ENCODE measurements around the gene RPH3AL.

RPH3AL gene

DNA sequence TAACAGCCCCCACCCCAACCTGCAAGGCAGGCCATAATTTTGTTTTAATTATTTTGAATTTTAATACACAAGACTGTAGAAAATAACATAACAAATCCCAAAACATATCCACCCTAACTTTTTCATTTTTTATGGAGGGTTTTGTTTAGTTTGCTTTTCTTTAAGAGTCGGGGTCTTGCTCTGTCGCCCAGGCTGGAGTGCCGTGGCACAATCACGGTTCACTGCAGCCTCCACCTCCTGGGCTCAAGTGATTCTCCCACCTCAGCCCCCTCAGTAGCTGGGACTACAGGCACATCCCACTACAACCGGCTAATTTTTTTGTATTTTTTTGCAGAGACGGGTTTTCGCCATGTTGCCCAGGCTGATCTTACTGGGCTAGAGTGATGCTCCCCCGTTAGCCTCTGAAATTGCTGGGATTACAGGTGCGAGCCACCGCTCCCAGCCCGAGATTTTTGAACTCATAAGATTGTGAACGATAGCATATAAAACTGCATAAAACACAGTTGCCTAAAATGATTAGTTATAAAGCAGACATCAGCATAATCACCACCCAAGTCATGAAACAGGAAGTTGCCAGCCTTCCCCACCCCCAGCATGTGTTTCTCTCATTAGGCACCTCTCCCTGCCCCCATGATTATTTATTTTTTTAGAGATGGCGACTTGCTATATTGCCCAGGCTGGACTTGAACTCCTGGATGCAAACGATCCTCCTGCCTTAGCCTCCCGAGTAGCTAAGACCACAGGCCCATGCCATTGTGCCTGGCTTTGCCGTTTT is 157.6 kb downstream of the RPH3AL start:
- DNase-seq: no peak

DNA sequence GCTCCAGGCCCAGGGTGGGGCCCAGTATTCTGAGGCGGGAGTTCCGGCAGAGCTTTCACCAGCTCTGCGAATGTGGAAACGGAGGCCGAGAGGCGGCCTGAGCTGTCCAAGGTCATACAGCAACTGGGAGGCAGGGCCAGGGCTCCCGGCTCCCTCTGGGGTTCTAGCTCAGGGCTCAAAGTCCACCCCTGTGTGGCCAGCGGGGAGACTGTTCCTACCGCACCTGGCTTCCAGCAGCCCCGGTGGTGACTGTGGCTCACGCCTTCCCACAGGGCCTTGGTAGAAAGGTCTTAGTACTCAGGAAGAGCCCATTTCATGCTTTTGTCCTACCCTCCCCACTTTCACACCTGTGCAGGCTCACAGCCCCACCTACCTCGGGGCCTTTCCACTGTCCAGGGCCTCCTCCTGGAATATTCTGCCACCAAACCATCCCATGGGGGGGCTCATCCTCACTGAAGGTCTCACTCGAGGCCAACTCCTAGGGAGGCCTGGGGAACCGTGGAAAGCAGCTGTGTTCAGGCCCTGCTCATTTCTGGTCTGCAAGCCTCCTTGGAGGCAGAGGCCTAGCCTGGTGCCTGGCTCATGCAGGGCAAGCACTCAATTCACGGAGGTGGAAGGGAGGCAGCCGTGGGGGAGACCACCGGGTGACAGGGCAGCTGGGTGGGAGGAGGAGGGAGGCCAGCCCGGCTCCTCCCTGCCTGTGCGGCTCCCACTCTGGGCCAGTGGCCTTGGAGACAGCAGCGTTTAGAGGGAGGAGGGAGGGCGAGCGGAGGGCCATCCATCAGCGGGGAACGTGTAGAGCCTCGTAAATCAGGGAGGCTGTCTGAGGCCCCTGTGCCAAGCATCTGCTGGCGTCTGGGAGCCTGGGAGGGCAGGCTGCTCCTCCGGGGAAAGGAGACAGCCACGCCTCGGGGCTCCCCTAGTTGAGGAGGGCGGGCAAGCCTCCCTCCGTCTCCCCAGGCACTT is 158.5 kb downstream of the RPH3AL start:
- no peak for DNase-seq

DNA sequence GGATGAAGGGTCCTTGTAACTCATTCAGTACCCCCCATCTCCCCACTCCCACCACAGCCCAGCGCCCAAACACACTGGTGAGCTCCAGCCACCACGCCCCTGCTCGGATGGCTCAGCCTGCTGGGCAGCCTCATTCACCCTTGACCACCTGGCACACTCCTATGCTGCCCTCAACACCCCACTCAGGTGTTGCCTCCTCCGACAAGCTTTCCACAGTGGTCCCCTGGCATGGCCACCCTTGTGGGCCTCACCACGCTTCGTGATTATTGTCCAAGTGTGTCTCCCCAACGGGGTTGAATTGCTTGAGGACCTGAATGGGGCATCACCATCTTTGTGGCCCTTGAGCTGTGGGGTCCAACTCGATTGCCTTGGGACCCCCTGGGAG is 159.2 kb downstream of the RPH3AL start:
- no peak for DNase-seq

DNA sequence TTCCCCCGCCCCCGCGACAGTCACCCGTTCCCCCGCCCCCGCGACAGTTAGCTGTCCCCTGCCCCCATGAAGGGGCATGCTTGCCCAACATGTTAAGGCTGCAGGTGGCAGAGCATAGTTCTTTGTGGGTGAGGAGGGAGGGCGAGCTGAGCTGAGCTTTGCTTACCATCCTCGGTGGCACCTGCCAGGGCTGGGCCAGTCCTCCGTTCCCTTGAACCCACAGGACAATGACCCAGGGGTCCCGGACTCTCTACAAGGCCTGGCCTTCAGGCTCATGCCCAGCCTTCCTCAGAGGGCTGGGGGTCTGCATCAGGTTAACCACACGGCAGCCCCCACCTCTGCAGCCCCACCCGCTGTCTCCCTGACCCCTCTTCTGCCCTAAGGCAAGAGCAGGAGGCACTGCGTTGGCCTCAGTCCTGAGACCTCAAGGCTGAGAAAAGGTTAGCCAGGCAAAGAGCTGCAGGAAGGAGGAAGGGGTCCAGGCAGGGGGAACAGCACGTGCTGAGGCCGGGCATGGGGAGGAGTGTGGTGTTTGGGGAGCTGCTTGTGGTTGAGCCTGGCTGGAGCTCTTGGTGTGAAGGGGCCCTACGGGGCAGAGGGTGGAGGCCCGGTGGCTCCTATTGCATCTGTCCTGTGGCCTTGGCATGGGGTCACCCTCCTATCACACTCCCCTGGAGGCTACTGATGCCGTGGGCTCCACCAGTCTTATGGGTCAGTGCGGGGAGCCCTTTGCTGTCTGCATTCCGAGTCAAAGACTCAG is 159.8 kb downstream of the RPH3AL start:
- DNase-seq: no peak

DNA sequence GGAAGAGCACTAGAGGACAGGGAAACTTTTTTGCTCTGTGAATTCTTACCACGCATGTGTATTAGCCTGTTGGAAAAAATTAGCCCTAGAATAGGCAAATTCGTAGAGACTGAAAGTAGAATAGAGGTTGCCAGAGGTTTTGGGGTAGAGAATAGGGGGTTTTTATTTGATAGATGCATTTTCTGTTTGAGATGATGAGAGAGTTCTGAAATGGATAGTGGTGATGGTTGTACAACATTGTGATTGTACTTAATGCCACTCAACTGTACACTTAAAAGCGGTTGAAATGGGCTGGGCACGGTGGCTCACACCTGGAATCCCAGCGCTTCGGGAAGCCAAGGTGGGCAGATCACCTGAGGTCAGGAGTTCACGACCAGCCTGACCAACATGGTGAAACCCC is 163.2 kb downstream of the RPH3AL start:
- DNase-seq: peak; percentile 5

DNA sequence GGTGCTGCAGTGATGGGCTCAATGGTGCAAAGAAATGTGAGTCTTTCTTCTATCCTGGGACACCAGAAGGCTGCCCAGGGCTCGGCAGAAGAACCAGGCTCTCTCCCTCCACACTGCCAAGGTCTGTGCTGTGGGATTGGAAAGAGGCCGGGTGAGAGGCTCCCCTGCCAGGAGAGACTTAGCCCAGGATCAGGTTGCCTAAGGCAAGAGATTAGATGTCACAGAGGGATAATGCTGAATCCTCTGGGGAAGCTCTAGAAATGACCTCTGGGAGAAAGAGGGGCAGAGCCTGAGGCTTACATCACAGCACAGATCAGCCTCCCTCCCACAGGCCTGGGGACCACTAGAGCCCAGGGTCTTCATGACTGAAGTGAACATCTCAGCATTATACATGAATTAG is 165.5 kb downstream of the RPH3AL start:
- DNase-seq: no peak

DNA sequence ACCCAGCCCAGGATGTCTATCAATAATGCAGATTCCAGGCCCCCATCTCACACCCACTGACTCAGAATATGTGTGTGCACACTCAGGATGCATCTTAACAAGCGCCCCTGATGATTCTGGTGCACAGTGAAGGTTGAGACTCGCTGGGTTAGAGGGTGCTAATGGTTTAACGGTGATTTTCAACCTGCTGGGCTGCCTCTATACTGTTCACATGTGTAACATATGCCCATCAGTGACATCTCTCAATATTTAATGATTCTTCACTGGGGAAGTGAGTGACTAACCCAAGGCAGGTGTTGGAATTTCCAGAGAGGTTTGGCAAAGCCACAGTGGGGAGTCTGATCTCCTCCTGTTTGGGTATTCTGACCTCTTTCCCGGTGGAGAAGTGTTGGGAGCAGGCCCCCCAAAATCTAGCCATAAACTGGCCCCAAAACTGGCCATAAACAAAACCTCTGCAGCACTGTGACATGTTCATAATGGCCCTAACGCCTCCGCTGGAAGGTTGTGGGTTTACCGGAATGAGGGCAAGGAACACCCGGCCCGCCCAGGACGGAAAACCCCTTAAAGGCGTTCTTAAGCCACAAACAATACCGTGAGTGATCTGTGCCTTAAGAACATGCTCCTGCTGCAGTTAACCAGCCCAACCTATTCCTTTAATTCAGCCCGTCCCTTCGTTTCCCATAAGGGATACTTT is 167.0 kb downstream of the RPH3AL start:
- peak; percentile 74 for DNase-seq

DNA sequence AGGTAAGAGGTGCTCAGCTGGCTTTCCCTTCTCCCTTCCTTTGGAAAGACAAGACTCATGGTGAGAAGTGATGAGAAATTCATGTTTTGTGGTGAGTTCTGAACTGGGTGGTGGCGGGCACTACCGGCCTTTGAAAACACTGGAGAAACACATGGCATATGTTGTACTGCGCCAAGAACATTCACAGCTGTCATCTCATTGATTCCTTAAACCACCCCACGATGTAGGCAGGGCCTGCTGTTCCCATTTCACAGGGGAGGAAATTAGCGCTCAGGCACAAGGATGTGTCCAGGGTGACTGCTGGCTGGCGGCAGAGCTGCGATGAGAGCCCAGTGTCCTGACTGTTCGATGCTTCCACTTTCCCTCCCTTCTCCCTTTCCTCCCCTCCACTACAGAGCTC is 169.6 kb downstream of the RPH3AL start:
- DNase-seq: no peak

DNA sequence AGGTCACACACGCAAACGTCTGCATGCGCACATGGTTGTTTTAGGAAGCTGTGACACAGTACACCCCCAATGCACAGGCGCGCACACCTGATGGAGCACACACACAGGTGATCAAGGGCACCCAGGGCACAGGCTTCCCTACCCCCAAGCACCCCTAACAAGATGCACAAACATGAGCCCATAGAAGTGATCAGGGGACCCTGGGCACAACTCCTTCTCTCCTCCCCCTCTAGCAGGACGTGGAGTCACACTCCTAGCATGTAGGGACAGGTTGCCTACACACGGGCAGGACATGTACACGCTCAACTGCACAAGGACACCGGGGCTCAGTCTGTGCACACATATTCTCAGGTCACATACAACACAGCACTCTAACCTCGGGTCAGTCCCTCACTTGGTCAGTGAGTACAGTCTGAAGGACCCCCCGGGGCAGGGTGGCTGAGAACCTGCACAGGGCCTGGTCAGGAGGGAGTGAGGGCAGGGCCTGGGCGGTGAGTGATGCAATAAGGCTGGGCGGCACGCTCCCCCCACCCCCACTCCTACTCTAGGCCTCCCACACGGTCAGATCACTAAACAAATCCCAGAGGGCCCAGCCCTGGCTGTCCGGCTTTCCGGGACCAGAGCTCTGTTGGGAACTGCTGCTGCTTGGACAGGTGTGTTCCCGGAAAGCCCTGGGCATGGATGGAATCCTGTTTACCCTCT is 170.4 kb downstream of the RPH3AL start:
- no peak for DNase-seq

DNA sequence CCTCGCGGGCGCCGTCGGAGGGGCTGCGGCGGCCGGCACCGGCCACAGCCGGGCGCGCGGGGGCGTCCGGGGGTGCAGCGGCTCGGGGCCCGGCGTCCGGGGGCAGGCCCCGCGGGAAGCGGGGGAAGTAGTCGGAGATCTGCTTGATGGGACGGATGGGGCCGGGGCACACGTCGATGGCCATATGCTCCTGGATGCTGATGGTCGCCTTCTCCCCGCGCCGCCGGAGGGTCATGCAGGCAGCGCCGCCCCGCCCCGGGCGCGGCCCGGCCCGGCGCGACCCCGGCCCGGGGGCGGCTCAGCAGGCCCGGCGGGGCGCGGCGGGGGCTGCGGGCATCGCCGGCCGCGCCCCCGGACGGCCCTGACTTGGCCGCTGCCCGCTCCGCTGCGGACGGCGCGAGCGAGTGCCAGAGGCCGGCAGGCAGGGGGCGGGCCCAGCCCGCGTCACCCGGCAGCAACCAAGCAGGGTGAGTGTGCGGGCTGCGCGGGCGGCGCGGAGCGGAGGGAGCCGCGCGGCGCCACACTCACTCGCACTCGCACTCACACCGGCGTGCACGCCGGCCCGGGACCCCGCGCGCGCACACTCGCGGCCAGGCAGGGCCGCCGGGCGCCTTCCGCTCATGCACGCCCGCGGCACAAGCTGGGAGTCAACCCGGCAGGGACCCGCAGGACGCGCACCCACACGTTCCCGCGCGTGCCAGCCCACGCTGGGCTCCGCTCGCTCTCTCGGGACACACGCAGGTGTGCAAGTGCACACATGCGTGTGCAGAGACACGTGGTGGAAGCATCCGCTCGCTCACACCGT is 171.2 kb downstream of the RPH3AL start, which contains the start of gene DOC2B:
TSS of gene DOC2B (minus strand) at position 406 of the 805 bp plus-strand sequence. CDS start at position 235, 171 bp downstream.
- DNase-seq: peak; percentile 40

DNA sequence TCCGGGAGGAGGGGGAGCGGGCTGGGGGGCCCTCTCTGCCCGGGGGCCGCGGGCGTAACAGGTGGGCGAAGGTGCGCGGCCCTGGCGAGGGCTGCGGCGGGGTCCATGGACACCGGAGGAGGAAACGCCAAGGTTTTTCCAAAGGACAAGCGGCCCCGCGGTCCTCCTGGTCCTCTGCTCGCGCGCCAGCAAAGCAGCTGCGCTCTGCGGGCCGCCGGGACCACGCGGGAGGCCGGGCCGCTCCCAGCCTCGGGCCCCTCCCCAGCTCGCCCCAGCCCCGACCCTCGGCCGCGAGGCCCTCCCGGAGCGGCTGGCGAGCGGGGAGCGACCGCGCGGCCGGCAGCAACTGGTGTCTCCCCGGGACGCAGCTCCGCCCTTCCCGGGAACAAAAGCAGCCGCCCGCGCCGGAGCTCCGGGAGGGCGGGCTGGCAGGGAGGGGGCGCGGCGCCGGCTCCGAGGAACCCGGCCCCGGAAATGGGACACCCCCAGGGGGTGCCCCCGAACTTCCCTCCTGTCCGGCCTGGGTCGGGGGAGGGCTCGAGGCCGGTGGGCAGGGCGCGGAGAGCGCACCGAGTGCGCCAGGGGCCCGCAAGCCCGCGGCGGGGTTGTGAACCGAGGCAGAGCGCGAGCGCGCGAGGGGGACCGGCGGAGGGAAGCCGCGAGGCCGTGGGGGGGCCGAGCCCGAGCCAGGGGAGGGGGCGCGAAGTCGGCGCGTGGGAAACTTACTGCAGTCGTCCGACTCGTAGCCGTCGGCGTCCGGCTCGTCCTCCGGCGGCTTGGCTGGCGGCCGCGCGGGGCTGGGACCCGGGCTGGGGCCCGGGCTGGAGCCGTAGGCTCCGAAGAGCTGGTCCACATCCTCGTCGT is 172.0 kb downstream of the RPH3AL start:
- DNase-seq: no peak

DNA sequence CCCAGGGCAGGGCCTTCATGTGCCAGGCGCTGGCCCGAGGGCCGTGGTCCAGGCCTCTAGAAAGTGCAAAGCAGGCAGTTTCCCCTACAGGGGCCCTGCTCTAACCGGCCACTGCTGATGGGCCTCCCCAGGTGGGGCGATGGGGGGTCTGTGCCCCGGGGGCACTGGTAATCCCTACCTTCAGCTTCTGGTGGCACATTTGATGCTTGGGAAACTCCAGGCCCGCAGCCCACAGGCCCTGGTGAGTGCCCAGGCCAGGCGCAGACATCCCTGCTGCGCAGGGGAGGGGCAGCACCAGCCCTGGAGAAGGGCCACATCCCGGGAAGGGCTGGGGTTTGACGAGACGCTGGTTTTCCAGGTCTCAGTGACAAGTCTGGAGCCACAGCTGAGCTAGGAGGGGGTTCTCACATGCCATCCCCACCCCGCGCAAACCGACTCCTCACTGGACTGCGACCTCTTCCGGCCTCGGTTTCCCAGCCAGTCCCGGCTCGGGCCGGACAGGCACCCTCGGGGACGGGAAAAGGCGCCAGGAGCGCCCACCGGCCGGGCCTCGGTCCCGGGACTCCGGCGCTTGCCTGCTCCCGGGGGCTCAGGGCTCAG is 172.7 kb downstream of the RPH3AL start:
- DNase-seq: no peak

DNA sequence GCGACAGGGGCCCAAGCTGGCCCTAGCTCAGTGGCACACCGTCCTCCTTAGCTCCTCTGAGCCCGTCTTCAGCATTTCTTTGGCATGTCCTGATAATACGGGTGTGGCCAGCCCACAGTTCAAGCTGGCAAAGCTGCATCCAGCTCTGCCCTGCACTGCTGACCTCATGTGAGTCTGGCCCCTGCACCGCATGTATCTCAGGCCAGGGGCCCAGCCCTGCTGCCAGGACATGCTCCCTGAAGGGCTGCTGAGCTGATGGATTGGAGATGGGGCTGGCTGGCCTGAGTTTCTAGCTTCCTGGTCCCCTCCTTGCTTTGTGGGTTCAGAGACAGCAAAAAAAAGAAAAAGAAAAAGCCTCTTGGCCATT is 173.6 kb downstream of the RPH3AL start:
- no peak for DNase-seq

DNA sequence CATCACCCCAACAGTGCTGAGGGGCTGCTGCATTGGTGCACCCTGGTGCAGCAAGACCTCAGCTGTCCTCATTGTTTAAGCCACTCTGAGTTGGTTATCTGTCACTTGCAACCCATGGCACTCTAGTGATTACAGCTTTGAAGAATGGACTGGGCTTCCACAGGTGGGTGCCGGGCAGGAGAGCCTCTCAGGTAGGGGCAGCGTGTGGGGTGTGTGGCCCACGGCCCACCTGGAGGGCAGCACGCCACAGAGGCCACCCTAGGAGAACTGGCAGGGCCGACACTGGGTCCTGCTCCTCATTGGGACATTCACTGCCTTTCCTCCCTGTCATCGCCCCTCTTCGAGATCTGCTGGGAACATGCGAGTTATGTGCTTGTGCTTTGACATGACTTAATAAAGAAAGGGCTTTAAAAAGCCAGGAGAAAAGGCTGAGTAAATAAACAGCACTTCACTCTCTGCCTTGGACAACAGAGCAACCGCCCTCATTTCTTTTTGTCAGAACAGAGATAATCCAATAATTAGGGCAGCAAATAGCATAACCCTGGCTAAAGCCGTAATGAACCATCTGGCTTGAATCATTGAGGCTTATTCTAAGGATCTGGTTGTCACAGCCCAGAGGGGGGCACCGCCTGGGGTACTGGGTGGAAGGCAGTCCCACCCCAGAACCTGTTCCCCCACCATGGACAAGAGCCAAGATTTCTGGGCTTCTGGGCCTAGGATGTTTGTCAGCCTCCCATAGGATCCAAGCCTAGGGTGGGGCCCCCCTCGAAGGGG is 174.1 kb downstream of the RPH3AL start:
- no peak for DNase-seq

DNA sequence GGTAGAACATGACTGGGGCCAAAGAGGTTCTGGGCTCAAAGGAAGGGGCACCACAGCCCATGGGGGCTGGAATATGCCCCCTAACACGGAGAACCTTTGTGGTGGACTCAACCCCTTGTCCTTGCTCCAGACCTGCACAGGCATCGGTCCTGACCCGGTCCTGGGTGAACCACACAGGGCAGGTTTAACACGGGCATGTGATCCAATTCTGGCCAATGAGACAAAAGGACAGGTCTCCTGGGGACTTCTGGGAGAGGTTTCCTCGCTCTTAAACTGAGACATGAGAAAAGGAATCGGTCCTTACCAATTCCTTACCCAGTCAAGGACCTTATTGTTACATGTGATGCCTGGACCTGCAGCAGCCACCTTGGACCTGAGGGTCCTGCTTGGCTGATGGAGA is 174.8 kb downstream of the RPH3AL start:
- DNase-seq: no peak

DNA sequence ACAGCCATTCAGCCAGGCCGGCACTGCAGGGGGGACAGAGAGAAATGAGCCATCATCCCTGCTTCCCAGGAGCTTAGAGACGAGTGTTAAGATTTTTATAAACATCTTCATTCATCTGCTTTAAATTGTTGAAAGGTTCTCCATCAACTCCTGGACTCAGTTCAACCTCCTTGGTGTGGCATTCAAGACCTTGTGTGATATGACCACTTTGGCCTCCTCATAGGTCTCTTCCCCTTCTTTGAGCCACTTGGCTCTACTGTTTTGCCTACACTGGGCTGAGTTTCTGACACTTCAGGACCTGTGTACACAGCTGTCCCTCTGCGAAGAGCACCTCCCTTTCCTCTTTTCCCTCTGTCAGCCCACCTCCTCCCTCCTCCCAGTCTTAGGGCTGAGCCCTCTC is 175.5 kb downstream of the RPH3AL start:
- no peak for DNase-seq

DNA sequence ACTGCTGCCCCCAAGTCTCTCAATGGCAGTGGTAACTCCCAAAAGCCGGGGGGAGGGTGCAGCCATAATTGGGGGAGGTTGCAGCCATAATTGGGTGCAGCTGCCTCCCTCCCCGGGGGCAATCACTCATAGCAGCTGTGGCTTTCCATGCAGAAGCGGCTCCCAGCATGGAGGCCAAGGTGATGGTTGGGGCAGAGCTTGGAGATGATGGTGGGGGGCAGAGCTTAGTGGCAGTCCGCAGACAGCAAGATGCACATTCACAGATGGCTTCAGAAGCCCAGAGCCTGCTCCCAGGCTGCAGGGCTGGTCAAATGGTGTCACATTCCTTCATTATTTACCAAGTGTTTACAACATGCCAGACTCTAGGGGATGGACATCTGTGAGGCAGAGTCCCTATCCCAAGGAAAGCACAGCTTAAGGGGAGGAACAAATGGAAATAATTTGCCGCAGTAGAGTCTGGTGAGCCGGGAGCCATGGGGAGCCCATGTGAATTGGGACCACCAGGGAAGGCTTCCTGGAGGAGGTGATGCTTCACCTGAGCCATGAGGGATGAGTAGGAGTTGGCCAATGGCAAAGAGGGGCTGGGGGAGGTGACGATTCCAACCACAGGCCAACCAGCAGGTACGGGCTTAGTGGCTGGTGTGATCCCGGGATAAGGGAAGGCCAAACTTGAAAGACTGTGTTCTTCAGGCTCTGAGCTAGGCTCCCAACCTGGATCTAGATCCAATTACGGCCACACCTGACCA is 179.3 kb downstream of the RPH3AL start:
- DNase-seq: no peak

DNA sequence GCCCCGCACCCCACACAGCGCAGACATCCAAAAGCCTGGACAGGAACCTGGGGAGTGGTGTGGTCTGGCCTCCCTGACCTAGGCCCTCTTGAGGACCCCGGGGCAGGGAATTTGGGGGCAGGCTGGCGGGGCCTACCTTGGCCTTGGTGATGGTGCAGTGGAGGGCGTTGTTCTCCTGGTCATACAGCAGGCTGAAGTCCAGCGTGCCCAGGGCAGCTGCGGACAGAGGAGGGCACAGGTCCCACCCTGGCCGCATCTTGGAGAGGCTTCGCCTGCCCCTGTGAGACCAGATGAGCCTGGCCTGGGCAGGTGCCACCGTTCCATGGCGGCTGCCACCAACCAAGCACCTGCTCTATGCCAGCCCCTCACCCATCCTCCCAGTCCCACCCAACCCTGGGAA is 180.2 kb downstream of the RPH3AL start:
- DNase-seq: no peak

All from activated naive CD4-positive, alpha-beta T cell treated with Interleukin-2 at 50 U/mL for 16 hours (primary cell).